NCI-H1092 treated with DMSO at 0.1 percent for 48 hours (cell line): Measurements from ENCODE around the gene OVOL3.
"Not testable (repeated sequence)": the region's sequence is repeated elsewhere in the genome, so short reads cannot be mapped to it uniquely, and the experiment has no call there.

Experiments
- DNase-seq: peaks from one replicate; lab custom pipeline; 2025; lab: John Stamatoyannopoulos, UW

Gene OVOL3

GRCh38 chr19:36110487-36111199 lies at the start of gene OVOL3:
Gene OVOL3, plus strand, starts transcription at chr19:36111143. Its CDS starts 60 bp downstream, at chr19:36111203.
- DNase-seq = no peak

- DNase-seq = no peak
These were observed 49.6 kb upstream of the OVOL3 start for GRCh38 chr19:36061367-36061766.

GRCh38 chr19:36064826-36065225 lies 46.1 kb upstream of the OVOL3 start:
- no peak for DNase-seq

GRCh38 chr19:36067681-36068080 lies 43.3 kb upstream of the OVOL3 start:
- DNase-seq = no peak

- not testable (repeated sequence) for DNase-seq
These were observed 42.0 kb upstream of the OVOL3 start for GRCh38 chr19:36068810-36069499.

GRCh38 chr19:36072081-36072480 lies 38.9 kb upstream of the OVOL3 start:
- no peak for DNase-seq

GRCh38 chr19:36073121-36073876 lies 37.6 kb upstream of the OVOL3 start:
- no peak for DNase-seq

GRCh38 chr19:36079389-36079945 lies 31.5 kb upstream of the OVOL3 start:
- DNase-seq = no peak

GRCh38 chr19:36081385-36081784 lies 29.6 kb upstream of the OVOL3 start:
- DNase-seq = no peak

- no peak for DNase-seq
These were observed 29.0 kb upstream of the OVOL3 start for GRCh38 chr19:36081894-36082293.

GRCh38 chr19:36082916-36083315 lies 28.0 kb upstream of the OVOL3 start:
- no peak for DNase-seq

GRCh38 chr19:36084231-36085009 lies 26.5 kb upstream of the OVOL3 start:
- DNase-seq = no peak

- DNase-seq = no peak
These were observed 24.6 kb upstream of the OVOL3 start for GRCh38 chr19:36086326-36086725.

GRCh38 chr19:36089847-36090246 lies 21.1 kb upstream of the OVOL3 start:
- no peak for DNase-seq

GRCh38 chr19:36090910-36091695 lies 19.8 kb upstream of the OVOL3 start:
- DNase-seq = no peak

- no peak for DNase-seq
These were observed 18.4 kb upstream of the OVOL3 start for GRCh38 chr19:36092566-36092965.

GRCh38 chr19:36093146-36093662 lies 17.7 kb upstream of the OVOL3 start:
- DNase-seq = no peak

GRCh38 chr19:36093687-36094086 lies 17.3 kb upstream of the OVOL3 start:
- DNase-seq = no peak

GRCh38 chr19:36097036-36097435 lies 13.9 kb upstream of the OVOL3 start:
- no peak for DNase-seq

GRCh38 chr19:36099166-36099785 lies 11.7 kb upstream of the OVOL3 start:
- DNase-seq = no peak
